ENCODE data around the gene TRANK1. TPM values are rescaled to one million over a fixed set of nuclear protein-coding genes. Genes with fewer than 3 reads are reported as not detected.

Gene TRANK1
- total RNA-seq, 1 experiment from 2014 or later: 0.58 TPM

DNA sequence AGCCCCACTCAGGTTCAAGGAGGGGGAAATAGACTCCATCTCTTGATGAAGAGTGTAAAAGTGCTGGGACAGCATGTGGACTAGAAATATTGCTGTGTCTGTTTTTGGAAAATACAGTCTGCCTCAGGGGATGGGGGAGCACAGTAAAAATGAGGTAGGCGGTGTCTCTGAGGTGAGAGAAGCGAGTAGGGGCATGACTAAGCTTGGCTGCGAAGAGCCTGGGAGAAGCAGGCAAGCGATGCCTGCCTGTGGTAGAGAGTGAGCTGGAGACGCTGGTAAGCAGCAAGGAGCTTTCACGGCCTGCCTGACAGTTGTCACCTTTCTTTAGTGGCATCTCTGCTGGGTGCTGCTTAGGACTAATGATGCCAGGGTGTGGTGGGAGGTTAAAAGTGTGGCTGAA, 131.5 kb downstream of the TRANK1 start:
- no peak overlapping the region for H3K4me3 ChIP-seq (ENCODE audit: low read length)
- BruUV-seq (replicated peaks): no TSS peak
- H2AFZ ChIP-seq (ENCODE audit: low read length): no peak overlapping the region

GRCh38 chr3:36812240-36812639, 132.6 kb downstream of the TRANK1 start:
- H3K4me2 ChIP-seq (ENCODE audit: low read length): no peak overlapping the region
- DNase-seq (peak; percentile 9), ATAC-seq (no peak)
- no peaks in the 10 kb centered on the region for H4K20me1 ChIP-seq (ENCODE audit: low read length)
- ChIA-PET CTCF (no interaction called here), POLR2A (ENCODE audit: unreplicated experiment) (no interaction called here)
- no peaks in the 10 kb centered on the region for H3K4me1 ChIP-seq (ENCODE audit: insufficient read depth, low read length)
- no peaks in the 10 kb centered on the region for H3K36me3 ChIP-seq (ENCODE audit: low read depth, low read length)
- no peaks in the 10 kb centered on the region for H3K9me3 ChIP-seq (ENCODE audit: low read length)
- H3K4me3 ChIP-seq (ENCODE audit: low read length): no peak overlapping the region
- no peak overlapping the region for H2AFZ ChIP-seq (ENCODE audit: low read length)
- H3K27me3 ChIP-seq (ENCODE audit: low read length): 0 out of 2 replicates have a peak, but pooled peaks cover under 1% of the 10 kb centered on the region
- no peaks in the 10 kb centered on the region for H3K9me2 ChIP-seq (replicated peaks; ENCODE audit: low read length)
- H3K9ac ChIP-seq (ENCODE audit: low read length): no peak overlapping the region
- TF ChIP-seq, protein P1, sequence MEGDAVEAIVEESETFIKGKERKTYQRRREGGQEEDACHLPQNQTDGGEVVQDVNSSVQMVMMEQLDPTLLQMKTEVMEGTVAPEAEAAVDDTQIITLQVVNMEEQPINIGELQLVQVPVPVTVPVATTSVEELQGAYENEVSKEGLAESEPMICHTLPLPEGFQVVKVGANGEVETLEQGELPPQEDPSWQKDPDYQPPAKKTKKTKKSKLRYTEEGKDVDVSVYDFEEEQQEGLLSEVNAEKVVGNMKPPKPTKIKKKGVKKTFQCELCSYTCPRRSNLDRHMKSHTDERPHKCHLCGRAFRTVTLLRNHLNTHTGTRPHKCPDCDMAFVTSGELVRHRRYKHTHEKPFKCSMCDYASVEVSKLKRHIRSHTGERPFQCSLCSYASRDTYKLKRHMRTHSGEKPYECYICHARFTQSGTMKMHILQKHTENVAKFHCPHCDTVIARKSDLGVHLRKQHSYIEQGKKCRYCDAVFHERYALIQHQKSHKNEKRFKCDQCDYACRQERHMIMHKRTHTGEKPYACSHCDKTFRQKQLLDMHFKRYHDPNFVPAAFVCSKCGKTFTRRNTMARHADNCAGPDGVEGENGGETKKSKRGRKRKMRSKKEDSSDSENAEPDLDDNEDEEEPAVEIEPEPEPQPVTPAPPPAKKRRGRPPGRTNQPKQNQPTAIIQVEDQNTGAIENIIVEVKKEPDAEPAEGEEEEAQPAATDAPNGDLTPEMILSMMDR (conservative IDR thresholded peaks at IDR 0.05; ENCODE audit: low read depth, low read length): no peak
- H3K27ac ChIP-seq (ENCODE audit: low read length): no peak overlapping the region
- no TSS peak for BruUV-seq (replicated peaks)
- intact Hi-C loops (cut with micrococcal nuclease): no loop called here
- H3K79me2 ChIP-seq (ENCODE audit: low read length): no peaks in the 10 kb centered on the region
- H3F3A ChIP-seq (ENCODE audit: low read length, unreplicated experiment): no peaks in the 10 kb centered on the region

More for the DNA sequence above, 131.5 kb downstream of the TRANK1 start:
- Histone ChIP-seq H3K9ac (ENCODE audit: low read length) (no peak overlapping the region), H3F3A (ENCODE audit: low read length, unreplicated experiment) (no peaks in the 10 kb centered on the region), H3K9me3 (ENCODE audit: low read length) (no peaks in the 10 kb centered on the region), H3K27me3 (ENCODE audit: low read length) (peaks cover 8% of the 10 kb centered on the region; the same call in 1 of the 2 replicates), H4K20me1 (ENCODE audit: low read length) (no peaks in the 10 kb centered on the region), H3K79me2 (ENCODE audit: low read length) (no peaks in the 10 kb centered on the region), H3K36me3 (ENCODE audit: low read depth, low read length) (no peaks in the 10 kb centered on the region), H3K9me2 (replicated peaks; ENCODE audit: low read length) (no peaks in the 10 kb centered on the region), H3K4me1 (ENCODE audit: insufficient read depth, low read length) (no peaks in the 10 kb centered on the region), H3K27ac (ENCODE audit: low read length) (no peak overlapping the region), H3K4me2 (ENCODE audit: low read length) (no peak overlapping the region)
- CTCF ChIA-PET: no interaction called here
- ATAC-seq: no peak
- POLR2A ChIA-PET (ENCODE audit: unreplicated experiment): no interaction called here
- TF ChIP-seq EZH2 (IDR thresholded peaks at IDR 0.05; ENCODE audit: low read length, unreplicated experiment) (no peak), EZH2phosphoT487 (IDR thresholded peaks at IDR 0.05; ENCODE audit: borderline replicate concordance, low read length) (no peak)
- TF ChIP-seq, protein P1 (conservative IDR thresholded peaks at IDR 0.05; ENCODE audit: low read depth, low read length): no peak
- no peak for DNase-seq
- intact Hi-C loops (cut with micrococcal nuclease): no loop called here

- H3F3A ChIP-seq (ENCODE audit: low read length, unreplicated experiment): no peaks in the 10 kb centered on the region
- H4K20me1 ChIP-seq (ENCODE audit: low read length): no peaks in the 10 kb centered on the region
- H3K4me3 ChIP-seq (ENCODE audit: low read length): no peak overlapping the region
- H3K9me2 ChIP-seq (replicated peaks; ENCODE audit: low read length): no peaks in the 10 kb centered on the region
- H3K27ac ChIP-seq (ENCODE audit: low read length): no peak overlapping the region
- H3K9ac ChIP-seq (ENCODE audit: low read length): no peak overlapping the region
- TF ChIP-seq, protein P1 (conservative IDR thresholded peaks at IDR 0.05; ENCODE audit: low read depth, low read length): no peak
- TF ChIP-seq EZH2phosphoT487 (IDR thresholded peaks at IDR 0.05; ENCODE audit: borderline replicate concordance, low read length) (no peak), EZH2 (IDR thresholded peaks at IDR 0.05; ENCODE audit: low read length, unreplicated experiment) (no peak)
- ChIA-PET CTCF (no interaction called here), POLR2A (ENCODE audit: unreplicated experiment) (no interaction called here)
- no TSS peak for BruUV-seq (replicated peaks)
- H3K79me2 ChIP-seq (ENCODE audit: low read length): no peaks in the 10 kb centered on the region
- no peak overlapping the region for H2AFZ ChIP-seq (ENCODE audit: low read length)
- ATAC-seq (no peak), DNase-seq (no peak)
- H3K9me3 ChIP-seq (ENCODE audit: low read length): no peaks in the 10 kb centered on the region
- no peaks in the 10 kb centered on the region for H3K36me3 ChIP-seq (ENCODE audit: low read depth, low read length)
- no peaks in the 10 kb centered on the region; the same call in 1 of the 2 replicates for H3K27me3 ChIP-seq (ENCODE audit: low read length)
- H3K4me1 ChIP-seq (ENCODE audit: insufficient read depth, low read length): no peaks in the 10 kb centered on the region
- no peak overlapping the region for H3K4me2 ChIP-seq (ENCODE audit: low read length)
- intact Hi-C loops (cut with micrococcal nuclease): no loop called here
These were observed 133.1 kb downstream of the TRANK1 start for GRCh38 chr3:36811768-36812167.
